ENCODE measurements around the gene COG1. TPM values are rescaled to one million over a fixed set of nuclear protein-coding genes. Genes with fewer than 3 reads are reported as not detected.

The COG1 gene
- total and polyA plus RNA-seq, 9 of the 15 experiments (the other 6 are each of a cell fraction or from before 2014, with no cell fraction given): 9.5 to 26.8 (median 12.9) TPM

GRCh38 chr17:73191443-73192205 is 1.2 kb upstream of the COG1 start (continued):
- no peak for TF ChIP-seq ZFP36 (IDR thresholded peaks at IDR 0.05; ENCODE audit: low read depth, low read length, partially characterized antibody)
- no peak for TF ChIP-seq KDM4B (IDR thresholded peaks at IDR 0.05; ENCODE audit: borderline replicate concordance in 2 of 2, low read depth in 1 of 2)
- no peak for TF ChIP-seq GABPB2 (CRISPR knock-in tag; conservative IDR thresholded peaks at IDR 0.05)
- TF ChIP-seq SP2 (IDR thresholded peaks at IDR 0.05; ENCODE audit: extremely low read depth, low read depth, low read length, poor library complexity, severe bottlenecking): no peak
- TF ChIP-seq ZKSCAN1 (IDR thresholded peaks at IDR 0.05; ENCODE audit: low read depth, low read length): no peak
- TF ChIP-seq MXI1 (IDR thresholded peaks at IDR 0.05; ENCODE audit: low read depth, low read length): no peak
- TF ChIP-seq SAP30 (IDR thresholded peaks at IDR 0.05; ENCODE audit: borderline replicate concordance, insufficient read depth, low read depth, low read length, poor library complexity, severe bottlenecking): no peak
- peak in 1 of 3 experiments; percentile 73 for TF ChIP-seq YY1 (IDR thresholded peaks at IDR 0.05; ENCODE audit: borderline replicate concordance in 1 of 3, control insufficient read depth in 1 of 3, extremely low read depth in 1 of 3, insufficient read depth in 3 of 3, insufficient read length in 1 of 3, insufficient replicate concordance in 2 of 3, low read depth in 1 of 3, low read length in 2 of 3)
- TF ChIP-seq CBX3 (IDR thresholded peaks at IDR 0.05; ENCODE audit: borderline replicate concordance in 1 of 2, low read length in 2 of 2): no peak; a peak in 1 of 3 replicates
- TF ChIP-seq ZNF75A (CRISPR knock-in tag; IDR thresholded peaks at IDR 0.05): no peak
- TF ChIP-seq ETS2 (tag; IDR thresholded peaks at IDR 0.05; ENCODE audit: borderline replicate concordance, poor library complexity, severe bottlenecking): no peak
- no peak for TF ChIP-seq RBM39 (optimal IDR thresholded peaks at IDR 0.05; ENCODE audit: low read depth, low read length)
- no peak for TF ChIP-seq TCF7 (IDR thresholded peaks at IDR 0.05; ENCODE audit: borderline replicate concordance)
- no peak for TF ChIP-seq MEIS2 (IDR thresholded peaks at IDR 0.05; ENCODE audit: partially characterized antibody)
- no peak for TF ChIP-seq ZNF316 (IDR thresholded peaks at IDR 0.05)
- TF ChIP-seq ZNF197 (CRISPR knock-in tag; IDR thresholded peaks at IDR 0.05; ENCODE audit: low read depth): no peak
- no peak for TF ChIP-seq FOXP4 (CRISPR knock-in tag; IDR thresholded peaks at IDR 0.05; ENCODE audit: borderline replicate concordance)
- TF ChIP-seq ID3 (CRISPR knock-in tag; IDR thresholded peaks at IDR 0.05): no peak
- TF ChIP-seq ID3 (tag; IDR thresholded peaks at IDR 0.05): no peak
- no peak for TF ChIP-seq ZNF707 (CRISPR knock-in tag; conservative IDR thresholded peaks at IDR 0.05)
- TF ChIP-seq SUPT5H (IDR thresholded peaks at IDR 0.05): no peak
- no peak for TF ChIP-seq ZEB2 (IDR thresholded peaks at IDR 0.05)
- TF ChIP-seq HBP1 (CRISPR knock-in tag; IDR thresholded peaks at IDR 0.05): no peak
- TF ChIP-seq RCOR1 (IDR thresholded peaks at IDR 0.05; ENCODE audit: borderline replicate concordance in 1 of 2, low read depth in 2 of 2, low read length in 2 of 2): peak in 1 of 2 experiments; percentile 57; a peak in 2 of 4 replicates
- TF ChIP-seq TRIM24 (IDR thresholded peaks at IDR 0.05): no peak

Measured in K562 (cell line).